ENCODE results near the gene SAE1. TPM values are rescaled to one million over a fixed set of nuclear protein-coding genes. Genes with fewer than 3 reads are reported as not detected.

Gene SAE1
- total and polyA plus RNA-seq, 2 experiments from 2014 or later: 97.2 to 112 TPM

DNA sequence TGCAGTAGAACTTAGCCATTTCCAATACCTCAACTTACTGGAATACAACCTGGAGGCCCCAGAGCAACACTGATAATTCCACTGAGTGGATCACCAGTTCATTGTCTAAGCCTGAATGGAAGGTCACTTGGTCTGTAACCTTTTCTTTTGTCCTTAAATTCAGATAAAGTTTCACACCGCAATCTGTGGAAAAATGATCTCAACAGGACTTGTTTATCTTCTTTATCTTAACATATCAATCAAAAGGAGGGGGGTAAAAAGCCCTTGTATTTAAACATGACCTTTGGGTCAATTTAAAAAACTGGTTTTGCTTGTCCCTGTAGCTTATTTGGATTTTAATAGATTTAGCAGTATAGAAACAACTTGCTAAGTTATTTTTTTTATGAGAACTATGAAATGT is 21.6 kb downstream of the SAE1 start:
- H3K79me2 ChIP-seq: peaks cover 28% of the 10 kb centered on the region

DNA sequence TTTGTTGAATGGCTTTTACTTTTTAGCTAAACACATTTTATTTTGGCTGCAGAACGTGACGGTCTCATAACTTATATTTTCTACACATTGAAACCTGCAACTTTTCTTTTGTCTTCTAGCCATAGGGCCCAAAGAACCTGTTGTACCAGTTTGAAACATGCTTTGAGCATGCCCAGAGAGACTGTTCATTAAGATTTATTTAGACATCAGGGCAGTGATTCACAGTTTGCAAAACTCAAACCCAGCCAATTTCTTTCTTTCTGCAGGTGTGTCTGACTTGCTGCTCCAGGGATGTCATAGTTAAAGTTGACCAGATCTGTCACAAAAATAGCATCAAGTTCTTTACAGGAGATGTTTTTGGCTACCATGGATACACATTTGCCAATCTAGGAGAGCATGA is 22.0 kb downstream of the SAE1 start:
- Histone ChIP-seq H3K27me3 (no peaks in the 10 kb centered on the region), H2AFZ (no peak overlapping the region), H4K20me1 (ENCODE audit: insufficient read depth, poor library complexity, severe bottlenecking) (no peaks in the 10 kb centered on the region), H3K36me3 (replicated peaks; ENCODE audit: insufficient read depth, low read depth) (no peaks in the 10 kb centered on the region), H3K4me3 (no peak overlapping the region), H3K4me2 (peak overlapping the region; percentile 3), H3K4me1 (ENCODE audit: insufficient read depth) (peaks cover 21% of the 10 kb centered on the region), H3K27ac (peak overlapping the region; percentile 50), H3K9me2 (replicated peaks; ENCODE audit: insufficient read depth) (no peaks in the 10 kb centered on the region), H3K9me3 (ENCODE audit: low read depth) (no peaks in the 10 kb centered on the region), H3K79me2 (peaks cover 25% of the 10 kb centered on the region)
- no peak for TF ChIP-seq EZH2phosphoT487 (IDR thresholded peaks at IDR 0.05; ENCODE audit: low read depth, severe bottlenecking, unreplicated experiment)
- TF ChIP-seq, protein P1, sequence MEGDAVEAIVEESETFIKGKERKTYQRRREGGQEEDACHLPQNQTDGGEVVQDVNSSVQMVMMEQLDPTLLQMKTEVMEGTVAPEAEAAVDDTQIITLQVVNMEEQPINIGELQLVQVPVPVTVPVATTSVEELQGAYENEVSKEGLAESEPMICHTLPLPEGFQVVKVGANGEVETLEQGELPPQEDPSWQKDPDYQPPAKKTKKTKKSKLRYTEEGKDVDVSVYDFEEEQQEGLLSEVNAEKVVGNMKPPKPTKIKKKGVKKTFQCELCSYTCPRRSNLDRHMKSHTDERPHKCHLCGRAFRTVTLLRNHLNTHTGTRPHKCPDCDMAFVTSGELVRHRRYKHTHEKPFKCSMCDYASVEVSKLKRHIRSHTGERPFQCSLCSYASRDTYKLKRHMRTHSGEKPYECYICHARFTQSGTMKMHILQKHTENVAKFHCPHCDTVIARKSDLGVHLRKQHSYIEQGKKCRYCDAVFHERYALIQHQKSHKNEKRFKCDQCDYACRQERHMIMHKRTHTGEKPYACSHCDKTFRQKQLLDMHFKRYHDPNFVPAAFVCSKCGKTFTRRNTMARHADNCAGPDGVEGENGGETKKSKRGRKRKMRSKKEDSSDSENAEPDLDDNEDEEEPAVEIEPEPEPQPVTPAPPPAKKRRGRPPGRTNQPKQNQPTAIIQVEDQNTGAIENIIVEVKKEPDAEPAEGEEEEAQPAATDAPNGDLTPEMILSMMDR (IDR thresholded peaks at IDR 0.05; ENCODE audit: poor library complexity): no peak
- no peak for TF ChIP-seq EZH2 (IDR thresholded peaks at IDR 0.05; ENCODE audit: borderline replicate concordance)
- WGBS (ENCODE audit: low lambda C conversion rate, missing lambda C conversion rate): 52% methylated on average over 2 of the region's 2 CpGs
- peak; percentile 48 for DNase-seq (ENCODE audit: low spot score)

More for the DNA sequence above, 21.6 kb downstream of the SAE1 start:
- no peak for DNase-seq (ENCODE audit: low spot score)
- no peak overlapping the region for H2AFZ ChIP-seq
- peak overlapping the region; percentile 3 for H3K4me2 ChIP-seq
- H4K20me1 ChIP-seq (ENCODE audit: insufficient read depth, poor library complexity, severe bottlenecking): no peaks in the 10 kb centered on the region
- H3K9me3 ChIP-seq (ENCODE audit: low read depth): no peaks in the 10 kb centered on the region
- no peaks in the 10 kb centered on the region for H3K9me2 ChIP-seq (replicated peaks; ENCODE audit: insufficient read depth)
- no peaks in the 10 kb centered on the region for H3K27me3 ChIP-seq
- TF ChIP-seq, protein P1 (IDR thresholded peaks at IDR 0.05; ENCODE audit: poor library complexity): no peak
- TF ChIP-seq EZH2phosphoT487 (IDR thresholded peaks at IDR 0.05; ENCODE audit: low read depth, severe bottlenecking, unreplicated experiment) (no peak), EZH2 (IDR thresholded peaks at IDR 0.05; ENCODE audit: borderline replicate concordance) (no peak)
- H3K36me3 ChIP-seq (replicated peaks; ENCODE audit: insufficient read depth, low read depth): no peaks in the 10 kb centered on the region
- 52% methylated on average over 1 of the region's 1 CpG for WGBS (ENCODE audit: low lambda C conversion rate, missing lambda C conversion rate)
- H3K4me1 ChIP-seq (ENCODE audit: insufficient read depth): peaks cover 17% of the 10 kb centered on the region
- peak overlapping the region; percentile 50 for H3K27ac ChIP-seq
- H3K4me3 ChIP-seq: no peak overlapping the region

DNA sequence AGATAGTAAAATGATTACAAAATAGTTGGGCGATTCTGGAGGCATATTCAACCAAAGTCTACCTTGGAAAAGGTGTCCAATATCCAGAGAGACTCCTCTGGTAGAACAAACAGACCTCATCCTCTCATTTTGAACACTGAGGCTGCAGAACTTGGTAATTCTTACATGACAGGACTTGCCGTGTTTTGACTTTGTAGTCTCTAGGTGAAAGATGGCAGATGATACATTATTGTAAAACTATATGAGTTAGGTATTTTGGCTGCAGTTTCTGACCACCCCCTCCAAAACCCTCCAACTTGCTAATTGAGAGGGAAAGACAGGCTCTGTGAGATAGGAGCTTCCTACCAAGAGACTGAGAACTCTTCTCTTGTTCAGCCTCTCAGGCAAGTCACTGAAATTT is 22.6 kb downstream of the SAE1 start:
- Histone ChIP-seq H3K27me3 (no peaks in the 10 kb centered on the region), H4K20me1 (ENCODE audit: insufficient read depth, poor library complexity, severe bottlenecking) (no peaks in the 10 kb centered on the region), H3K4me2 (no peak overlapping the region), H3K36me3 (replicated peaks; ENCODE audit: insufficient read depth, low read depth) (no peaks in the 10 kb centered on the region), H3K4me1 (ENCODE audit: insufficient read depth) (peaks cover 28% of the 10 kb centered on the region), H3K4me3 (no peak overlapping the region), H3K27ac (peak overlapping the region; percentile 50), H3K9me3 (ENCODE audit: low read depth) (no peaks in the 10 kb centered on the region), H3K9me2 (replicated peaks; ENCODE audit: insufficient read depth) (no peaks in the 10 kb centered on the region), H2AFZ (no peak overlapping the region), H3K79me2 (peaks cover 25% of the 10 kb centered on the region)
- no peak for DNase-seq (ENCODE audit: low spot score)
- 65% methylated on average over 2 of the region's 2 CpGs for WGBS (ENCODE audit: low lambda C conversion rate, missing lambda C conversion rate)
- TF ChIP-seq EZH2 (IDR thresholded peaks at IDR 0.05; ENCODE audit: borderline replicate concordance): no peak
- TF ChIP-seq, protein P1 (IDR thresholded peaks at IDR 0.05; ENCODE audit: poor library complexity): no peak
- TF ChIP-seq EZH2phosphoT487 (IDR thresholded peaks at IDR 0.05; ENCODE audit: low read depth, severe bottlenecking, unreplicated experiment): no peak

DNA sequence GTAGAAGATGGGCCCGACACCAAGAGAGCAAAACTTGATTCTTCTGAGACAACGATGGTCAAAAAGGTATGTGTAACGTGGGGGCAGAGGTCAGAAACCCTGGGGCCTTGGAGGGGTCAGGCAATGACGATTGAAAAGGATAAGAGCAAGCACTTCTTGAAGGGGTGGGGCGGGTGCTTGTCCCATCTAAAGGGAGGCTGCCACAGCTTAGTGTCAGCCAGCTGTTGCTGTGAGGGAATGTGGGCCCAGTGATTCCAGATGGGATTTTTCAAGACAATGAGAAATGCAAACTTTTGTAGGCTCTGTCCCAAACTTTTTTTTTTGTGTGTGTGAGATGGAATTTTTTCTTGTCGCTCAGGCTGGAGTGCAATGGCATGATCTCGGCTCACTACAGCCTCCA is 24.5 kb downstream of the SAE1 start:
- H3K4me2 ChIP-seq: no peak overlapping the region
- no peaks in the 10 kb centered on the region for H4K20me1 ChIP-seq (ENCODE audit: insufficient read depth, poor library complexity, severe bottlenecking)
- peaks cover 30% of the 10 kb centered on the region for H3K4me1 ChIP-seq (ENCODE audit: insufficient read depth)
- no peak overlapping the region for H3K4me3 ChIP-seq
- H3K9me3 ChIP-seq (ENCODE audit: low read depth): no peaks in the 10 kb centered on the region
- WGBS (ENCODE audit: low lambda C conversion rate, missing lambda C conversion rate): 79% methylated on average over 7 of the region's 7 CpGs
- no peak for TF ChIP-seq EZH2 (IDR thresholded peaks at IDR 0.05; ENCODE audit: borderline replicate concordance)
- TF ChIP-seq, protein P1 (IDR thresholded peaks at IDR 0.05; ENCODE audit: poor library complexity): no peak
- no peak for TF ChIP-seq EZH2phosphoT487 (IDR thresholded peaks at IDR 0.05; ENCODE audit: low read depth, severe bottlenecking, unreplicated experiment)
- DNase-seq (ENCODE audit: low spot score): no peak
- H3K9me2 ChIP-seq (replicated peaks; ENCODE audit: insufficient read depth): no peaks in the 10 kb centered on the region
- H3K27me3 ChIP-seq: no peaks in the 10 kb centered on the region
- peaks cover 28% of the 10 kb centered on the region for H3K79me2 ChIP-seq
- no peaks in the 10 kb centered on the region for H3K36me3 ChIP-seq (replicated peaks; ENCODE audit: insufficient read depth, low read depth)
- no peak overlapping the region for H2AFZ ChIP-seq
- H3K27ac ChIP-seq: peak overlapping the region; percentile 7

Data from hepatocyte (in vitro differentiated cells).